NCI-H510A treated with DMSO at 0.1 percent for 48 hours (cell line): ENCODE measurements around the gene GRK5.
A peak's percentile ranks its signal among the peaks of the same experiment; 100 is the strongest.

Experiments used
- DNase-seq: peaks from one replicate; lab custom pipeline; 2025; lab: John Stamatoyannopoulos, UW

Gene GRK5

DNA sequence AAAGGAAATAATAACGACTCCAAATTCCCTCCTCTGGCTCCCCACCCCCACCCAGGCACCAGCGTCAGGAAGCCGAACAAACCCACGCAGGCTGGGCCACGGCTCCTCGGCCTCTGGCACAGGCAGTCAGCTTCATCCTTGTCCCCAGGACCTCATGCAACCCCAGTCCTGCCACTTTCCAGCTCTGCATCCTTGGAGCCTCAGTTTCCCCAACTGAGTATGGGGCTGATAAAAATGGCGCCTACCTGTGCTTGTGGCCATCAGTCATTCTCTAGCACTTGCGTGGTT lies 198.1 kb downstream of the GRK5 start:
- no peak for DNase-seq

- no peak for DNase-seq
Measured at GRCh38 chr10:119406137-119406536, 198.8 kb downstream of the GRK5 start.

DNA sequence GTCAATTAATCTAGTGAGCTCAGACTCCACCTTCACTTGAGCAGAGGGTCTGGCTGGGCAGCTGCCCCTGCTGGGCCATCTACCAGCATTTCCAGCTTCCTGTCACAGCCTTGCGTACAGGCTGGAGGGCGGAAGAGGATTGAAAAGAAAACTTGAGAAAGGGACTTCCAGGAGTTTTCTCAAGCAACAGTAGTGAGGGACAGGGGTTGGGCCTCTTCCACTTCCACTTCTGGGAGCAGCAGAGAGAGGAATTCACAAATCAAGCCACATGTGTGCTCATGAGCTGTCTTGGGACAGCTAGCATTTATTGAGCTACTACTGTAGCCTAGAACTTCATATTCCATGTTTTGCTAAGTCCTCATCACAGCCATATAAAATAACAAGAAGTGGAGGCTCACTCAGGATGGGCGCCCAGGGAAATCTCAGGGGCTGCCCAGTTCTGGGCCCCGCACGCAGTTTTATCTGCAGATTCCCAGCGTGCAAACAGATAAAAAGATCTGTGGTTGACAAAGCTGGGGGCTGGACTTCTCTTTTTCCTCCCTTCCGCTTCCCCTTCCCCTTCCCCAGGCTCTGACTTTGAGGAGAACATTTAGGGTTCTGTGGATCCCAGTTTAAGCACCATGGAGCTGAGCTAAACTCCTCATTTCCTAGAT lies 199.4 kb downstream of the GRK5 start:
- DNase-seq, result no peak

GRCh38 chr10:119407254-119407777 lies 199.9 kb downstream of the GRK5 start:
- DNase-seq, result no peak

DNA sequence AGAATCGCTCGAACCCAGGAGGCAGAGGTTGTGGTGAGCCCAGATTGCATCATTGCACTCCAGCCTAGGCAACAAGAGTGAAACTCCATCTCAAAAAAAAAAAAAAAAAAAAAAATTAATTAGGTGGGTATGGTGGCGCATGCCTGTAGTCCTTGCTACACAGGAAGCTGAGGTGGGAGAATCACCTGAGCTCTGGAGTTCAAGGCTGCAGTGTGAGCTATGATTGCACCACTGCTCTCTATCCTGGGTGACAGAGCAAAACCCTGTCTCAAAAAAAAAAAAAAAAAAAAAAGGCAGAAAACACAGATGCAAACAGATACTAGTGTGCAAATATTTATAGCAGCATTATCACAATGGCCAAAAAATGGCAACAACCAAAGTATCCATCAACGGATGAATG lies 200.7 kb downstream of the GRK5 start:
- DNase-seq, result no peak

GRCh38 chr10:119408969-119409371 lies 201.6 kb downstream of the GRK5 start:
- no peak for DNase-seq

- no peak for DNase-seq
Measured at GRCh38 chr10:119409385-119409784, 202.0 kb downstream of the GRK5 start.

DNA sequence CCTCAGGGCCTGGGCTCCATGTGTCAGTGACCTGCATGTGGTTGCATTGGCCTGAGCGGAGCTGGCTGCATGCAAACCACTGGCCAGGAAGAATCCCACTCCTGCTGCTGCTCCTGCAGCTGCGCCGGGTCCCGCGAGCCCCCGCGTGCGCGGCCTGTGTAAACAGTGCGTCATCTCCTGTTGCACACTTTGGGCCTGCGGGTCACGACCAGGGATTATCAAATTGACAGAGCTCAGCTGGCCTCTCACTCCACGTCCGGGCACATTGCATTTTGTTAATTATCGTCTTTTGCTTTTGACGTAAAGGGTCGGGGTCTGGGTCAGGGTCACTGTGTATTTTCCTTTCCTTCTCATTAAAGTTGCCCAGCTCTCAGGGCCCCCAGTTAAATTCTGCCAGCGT lies 202.5 kb downstream of the GRK5 start:
- no peak for DNase-seq

- no peak for DNase-seq
Measured at GRCh38 chr10:119410361-119411116, 203.2 kb downstream of the GRK5 start.

- peak; percentile 54 for DNase-seq
Measured at GRCh38 chr10:119412244-119413092, 205.1 kb downstream of the GRK5 start.

DNA sequence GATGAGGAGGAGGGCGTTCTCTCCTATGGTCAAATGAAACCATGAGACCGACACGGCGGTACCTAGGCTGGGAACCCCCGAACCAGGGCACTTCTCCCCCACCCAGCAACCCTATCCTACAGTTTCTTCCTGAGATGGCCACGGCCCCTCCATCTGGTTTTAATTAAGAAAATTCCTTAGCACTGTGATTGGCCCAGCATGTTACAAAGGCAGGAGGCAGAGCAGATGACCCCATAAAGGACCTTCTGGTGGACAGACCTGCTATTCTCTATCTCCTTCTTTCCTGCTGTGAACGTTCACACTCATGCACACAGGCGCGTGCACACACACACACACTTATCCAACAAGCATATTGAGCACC lies 205.7 kb downstream of the GRK5 start:
- DNase-seq, result no peak

- DNase-seq, result no peak
Measured at GRCh38 chr10:119413471-119414080, 206.2 kb downstream of the GRK5 start.

DNA sequence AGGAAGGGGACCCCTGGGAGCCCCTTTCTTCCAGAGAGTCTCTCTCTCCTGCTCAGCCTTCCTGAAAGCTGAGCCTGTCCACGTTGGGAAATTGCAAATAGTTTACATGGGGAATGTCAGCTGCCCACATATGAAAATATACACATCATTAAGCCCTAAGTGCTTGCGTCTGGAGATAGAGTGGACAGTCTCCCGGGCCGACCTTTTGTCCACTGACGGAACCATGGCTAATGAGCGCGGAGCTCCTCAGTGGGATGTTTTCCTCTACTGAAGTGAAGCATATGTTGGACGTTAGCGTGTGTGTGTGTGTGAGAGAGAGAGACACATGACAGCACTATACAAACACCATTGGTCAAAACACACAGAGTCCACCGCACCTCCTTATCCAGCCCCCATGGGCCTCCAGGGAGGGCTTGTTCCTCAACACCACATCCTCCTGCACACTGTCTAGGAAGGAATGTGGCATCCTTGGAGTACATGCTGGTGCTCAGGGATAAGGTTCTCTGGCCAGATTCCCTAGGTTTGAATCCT lies 206.8 kb downstream of the GRK5 start:
- no peak for DNase-seq

DNA sequence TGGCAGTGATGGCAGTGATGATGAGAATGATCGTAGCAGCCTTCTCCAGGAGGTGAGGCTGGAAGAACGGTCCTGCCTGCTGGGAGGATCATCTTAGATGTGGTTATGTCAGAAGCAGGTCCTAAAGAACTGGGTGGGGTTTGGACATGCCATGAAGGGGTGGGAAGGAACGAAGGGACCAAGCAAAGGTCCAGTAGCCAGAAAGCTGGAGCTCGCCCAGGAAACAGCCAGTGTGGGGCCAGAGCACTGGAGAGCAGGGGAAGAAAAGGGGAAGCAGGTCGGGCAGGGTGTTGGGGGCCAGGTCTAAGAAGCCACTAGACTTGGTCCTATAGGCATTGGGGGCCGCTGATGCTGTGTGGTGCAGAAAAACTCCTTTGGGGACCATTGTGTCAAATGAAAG lies 207.8 kb downstream of the GRK5 start:
- DNase-seq, result no peak

- no peak for DNase-seq
Measured at GRCh38 chr10:119415536-119416503, 208.4 kb downstream of the GRK5 start.

- peak; percentile 59 for DNase-seq
Measured at GRCh38 chr10:119416855-119417254, 209.5 kb downstream of the GRK5 start.

GRCh38 chr10:119417852-119418251 lies 210.5 kb downstream of the GRK5 start:
- DNase-seq, result no peak

GRCh38 chr10:119418362-119418761 lies 211.0 kb downstream of the GRK5 start:
- DNase-seq, result no peak

GRCh38 chr10:119419931-119420330 lies 212.6 kb downstream of the GRK5 start:
- DNase-seq, result no peak

DNA sequence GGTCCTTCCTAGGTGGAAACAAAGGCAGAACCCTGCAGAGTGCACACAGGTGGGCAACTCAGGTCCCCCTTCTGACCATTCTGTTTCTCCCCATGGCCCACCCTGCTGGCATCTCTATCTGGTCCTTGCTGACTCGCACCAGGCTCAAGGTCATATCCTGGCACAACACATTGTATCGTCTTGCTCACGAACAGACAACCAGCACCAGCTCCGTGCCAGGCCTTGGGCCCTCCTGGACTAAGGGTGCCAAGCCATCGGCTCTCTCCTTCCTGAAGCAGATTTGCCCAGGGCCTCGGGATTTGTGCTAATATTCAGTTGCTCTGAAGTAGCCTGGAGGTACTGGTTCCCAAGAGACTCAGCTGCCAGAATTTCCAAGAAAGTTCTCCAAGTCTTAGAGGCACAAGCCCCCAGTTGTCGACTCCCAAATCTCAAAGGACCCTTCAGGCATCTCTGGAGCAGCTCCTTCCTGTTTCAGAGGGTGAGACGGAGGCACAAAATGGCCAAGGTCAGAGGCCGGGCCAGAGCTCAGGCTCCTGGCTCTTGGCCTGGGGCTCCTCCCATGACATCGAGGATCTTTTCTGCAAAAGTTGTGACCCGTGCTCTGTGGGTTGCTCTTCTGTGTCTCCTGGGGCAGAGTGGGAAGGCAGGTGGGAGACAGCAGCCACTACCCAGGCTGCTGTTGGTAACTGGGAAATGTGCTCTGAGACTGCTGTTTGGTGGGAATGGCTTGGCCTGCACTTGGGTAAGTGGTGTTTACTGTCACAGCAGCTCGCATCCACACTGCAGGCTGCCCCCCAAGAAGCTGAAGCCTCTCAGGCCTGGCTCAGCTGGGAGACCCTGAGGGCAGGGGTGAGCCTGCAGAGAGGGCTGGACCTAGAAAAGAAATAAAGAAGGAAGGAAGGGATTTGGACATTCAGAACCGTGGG lies 213.8 kb downstream of the GRK5 start:
- DNase-seq, result no peak
